SH-SY5Y (cell line): ENCODE measurements around the gene PSMA3.

Source experiments
- GATA2 ChIP-seq: IDR thresholded peaks from 2 replicates; pipeline ENCODE4 v1.6.1; 2011; ENCODE audit warnings: mild to moderate bottlenecking, low read depth, low read length
- GATA3 ChIP-seq: IDR thresholded peaks from 2 replicates; pipeline ENCODE4 v1.6.1; 2011; ENCODE audit warnings: low read depth, mild to moderate bottlenecking, low read length, moderate library complexity

The PSMA3 gene

DNA sequence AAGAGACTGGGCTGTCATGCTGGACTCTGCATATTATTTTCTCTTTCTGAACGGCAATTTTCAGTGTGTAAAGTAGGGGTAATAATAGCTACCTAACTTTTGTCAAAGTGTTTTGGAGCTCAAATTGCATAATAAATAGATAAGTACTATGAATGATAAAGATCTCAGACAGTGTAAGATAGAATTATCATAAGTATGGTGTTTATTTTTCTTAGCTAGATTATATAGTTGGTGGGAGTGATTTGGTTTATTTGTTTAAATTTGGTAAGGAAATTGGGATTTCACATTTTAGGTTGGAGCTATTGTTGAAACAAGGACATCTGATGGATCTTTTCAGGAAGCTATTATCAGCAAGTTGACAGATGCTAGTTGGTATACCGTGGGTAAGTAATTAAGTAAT is 61.1 kb downstream of the PSMA3 start:
- TF ChIP-seq GATA2: no peak
- TF ChIP-seq GATA3: no peak

DNA sequence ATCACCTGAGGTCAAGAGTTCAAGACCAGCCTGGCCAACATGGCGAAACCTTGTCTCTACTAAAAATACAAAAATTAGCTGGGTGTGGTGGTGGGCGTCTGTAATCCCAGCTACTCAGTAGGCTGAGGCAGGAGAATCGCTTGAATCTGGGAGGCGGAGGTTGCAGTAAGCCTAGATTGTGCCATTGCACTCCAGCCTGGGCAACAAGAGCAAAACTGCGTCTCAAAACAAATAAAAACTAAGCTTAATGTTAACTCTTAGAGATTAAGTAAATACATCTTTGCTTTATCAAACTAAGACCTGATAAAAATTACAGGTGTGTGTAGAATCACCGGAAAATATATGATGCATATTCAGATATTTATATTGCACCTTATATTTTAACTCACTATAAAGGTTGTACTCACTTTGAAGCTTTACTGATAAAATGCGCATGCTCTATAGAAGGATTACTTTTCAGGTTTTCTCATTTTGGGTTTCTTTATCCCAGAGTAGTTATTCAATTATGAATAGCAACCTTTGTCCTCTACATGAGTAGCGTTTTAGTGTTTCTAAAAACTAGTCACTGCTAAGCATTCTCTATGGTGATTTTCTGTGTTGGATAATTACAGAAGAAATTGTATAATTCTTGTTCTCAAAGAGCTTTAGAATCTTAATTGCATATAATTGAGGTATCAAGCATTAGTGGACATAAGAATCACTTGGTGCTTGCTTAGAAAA is 63.1 kb downstream of the PSMA3 start:
- TF ChIP-seq GATA3 (no peak), GATA2 (no peak)

DNA sequence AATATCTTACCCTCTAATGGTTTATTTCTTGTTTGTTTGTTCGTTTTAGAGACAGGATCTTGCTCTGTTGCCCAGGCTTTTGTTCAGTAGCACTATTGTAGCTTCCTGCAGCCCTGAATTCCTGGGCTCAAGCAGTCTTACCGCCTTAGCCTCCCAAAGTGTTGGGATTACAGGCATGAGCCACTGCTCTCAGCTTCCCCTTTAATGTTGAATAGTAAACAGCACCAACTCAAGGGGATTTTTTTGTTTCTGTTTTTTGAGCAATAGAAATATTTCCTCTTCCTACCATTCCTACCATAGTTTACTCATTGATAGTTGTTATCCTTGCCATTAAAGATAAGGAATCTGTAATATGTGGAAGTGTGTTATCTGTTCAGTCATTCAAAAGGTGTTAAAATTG is 64.4 kb downstream of the PSMA3 start:
- no peak for TF ChIP-seq GATA3
- TF ChIP-seq GATA2: no peak

DNA sequence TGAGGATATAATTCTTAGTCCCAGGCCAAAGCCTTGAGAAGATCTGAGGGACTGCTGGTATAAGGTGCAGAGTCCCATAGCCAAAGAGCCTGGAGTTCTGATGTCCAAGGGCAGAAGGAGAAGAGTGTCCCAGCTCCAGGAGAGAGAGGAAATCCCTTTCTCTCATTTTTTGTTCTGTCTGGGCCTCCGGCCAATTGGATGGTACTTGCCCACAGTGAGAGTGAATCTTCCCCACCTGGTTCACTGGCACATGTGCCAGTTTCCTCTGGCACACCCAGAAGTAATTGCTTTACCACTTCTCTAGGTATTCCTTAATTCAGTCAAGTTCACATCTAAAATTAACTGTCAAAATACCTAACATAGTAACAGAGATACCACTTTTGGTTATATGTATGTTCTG is 69.1 kb downstream of the PSMA3 start:
- TF ChIP-seq GATA2 (no peak), GATA3 (no peak)

DNA sequence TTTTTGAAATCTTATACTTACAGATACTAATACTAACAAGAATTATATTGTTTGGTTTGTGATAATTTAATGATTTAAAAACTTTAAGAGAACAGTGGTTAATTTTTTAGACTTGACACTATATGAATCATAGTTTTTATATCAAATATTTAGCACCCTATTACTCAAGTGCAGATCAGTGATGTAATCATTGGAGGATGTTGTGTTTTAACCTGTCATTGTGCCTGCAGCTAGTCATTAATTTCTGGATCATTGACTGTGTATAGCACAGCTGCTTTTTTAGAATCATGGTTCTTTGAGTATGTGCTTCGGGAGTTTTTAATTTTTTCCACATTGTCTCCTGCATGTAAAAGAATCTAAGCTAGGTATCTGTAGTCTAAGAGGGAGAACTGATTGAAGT is 71.0 kb downstream of the PSMA3 start:
- TF ChIP-seq GATA3: no peak
- TF ChIP-seq GATA2: no peak
